CD4-positive, alpha-beta T cell (primary cell): ENCODE results near the gene MALAT1. TPM values are rescaled to one million over a fixed set of nuclear protein-coding genes. Genes with fewer than 3 reads are reported as not detected.

ENCODE experiments used
- ATAC-seq: fragments of 200-7000 bp; cut with Tn5 transposase; one replicate; pipeline ENCODE4 v1.10.0; 2022; ENCODE audit warnings: mild to moderate bottlenecking; ENCODE audit not compliant: poor library complexity
- CTCF ChIA-PET: fragments of 350-600 bp; sonication (Branson Sonifier 250); formaldehyde crosslinking; loops from one replicate; lab custom pipeline; 2021; ENCODE audit warnings: antibody characterized with exemption, inconsistent platforms; lab: Charles Lee
- POLR2A ChIA-PET: fragments of 350-600 bp; sonication (Branson Sonifier 250); formaldehyde crosslinking; loops from one replicate; lab custom pipeline; 2021; ENCODE audit warnings: antibody characterized with exemption, inconsistent platforms; lab: Charles Lee
- DNase-seq, 14 experiments: peaks; one replicate each; pipeline ENCODE4 v3.0.0-alpha.2; 2013 to 2020; ENCODE audit warnings: mixed read lengths in 2 of 14
- H3K27ac ChIP-seq, 2 donors: one replicate each; pipeline versions ENCODE4 v1.5.1 to v1.7.0; 2013; ENCODE audit warnings: low read length in 2 of 2, low read depth in 1 of 2, mild to moderate bottlenecking in 1 of 2
- H3K27me3 ChIP-seq, 2 experiments: 1 replicate in 1 of 2; 2 replicates in 1 of 2; pipeline versions ENCODE4 v1.6.1 to v1.7.0; 2013; ENCODE audit warnings: low read length in 2 of 2, control low read depth in 1 of 2, mild to moderate bottlenecking in 1 of 2, moderate library complexity in 1 of 2; ENCODE audit not compliant: insufficient read depth in 2 of 2, control insufficient read depth in 1 of 2
- H3K36me3 ChIP-seq: one replicate; pipeline ENCODE4 v1.6.1; 2013; ENCODE audit warnings: low read length, control low read depth; ENCODE audit not compliant: insufficient read depth
- H3K4me1 ChIP-seq: one replicate; pipeline ENCODE4 v1.6.1; 2013; ENCODE audit warnings: low read length, control low read depth; ENCODE audit not compliant: insufficient read depth
- H3K4me3 ChIP-seq: one replicate; pipeline ENCODE4 v1.5.1; 2013; ENCODE audit warnings: mild to moderate bottlenecking, low read length, moderate library complexity
- H3K9me3 ChIP-seq, 2 experiments: 1 replicate in 1 of 2; 2 replicates in 1 of 2; pipeline versions ENCODE4 v1.6.1 to v1.7.0; 2013; ENCODE audit warnings: low read length in 2 of 2, mild to moderate bottlenecking in 2 of 2, control low read depth in 1 of 2, moderate library complexity in 1 of 2; ENCODE audit not compliant: control insufficient read depth in 1 of 2, insufficient read depth in 1 of 2
- H3K27ac Mint-ChIP-seq: one replicate; pipeline ENCODE4 v1.8.0; 2020; ENCODE audit warnings: mixed read lengths
- H3K27me3 Mint-ChIP-seq: one replicate; pipeline ENCODE4 v1.8.0; 2021; ENCODE audit warnings: mixed read lengths
- H3K36me3 Mint-ChIP-seq: one replicate; pipeline ENCODE4 v1.8.0; 2021; ENCODE audit warnings: low read depth, mixed read lengths
- H3K4me1 Mint-ChIP-seq: one replicate; pipeline ENCODE4 v1.8.0; 2021; ENCODE audit warnings: low read depth, mixed read lengths
- H3K4me3 Mint-ChIP-seq: one replicate; pipeline ENCODE4 v1.8.0; 2020; ENCODE audit warnings: mild to moderate bottlenecking, mixed read lengths
- H3K9me3 Mint-ChIP-seq: one replicate; pipeline ENCODE4 v1.8.0; 2020; ENCODE audit warnings: mixed read lengths
- CTCF ChIP-seq: fragments of 200-600 bp; IDR thresholded peaks from one replicate; pipeline ENCODE4 v1.8.0; 2022; ENCODE audit warnings: antibody characterized with exemption, mild to moderate bottlenecking
- intact Hi-C, 2 experiments: fragments of 100-400 bp; cut with DNase I in 1 of 2; cut with micrococcal nuclease in 1 of 2; formaldehyde crosslinking; loops; one replicate each; pipeline versions ENCODE4 v1.15.1 to v1.9.0; 2023 to 2025; cut with DNase I, micrococcal nuclease
- total RNA-seq, 174 experiments: library from RNA in 2 of 174; stranded (reverse) in 2 of 174; gene quantifications; one replicate each; pipeline ENCODE4 v1.2.3 and lab custom pipeline; 2021 to 2026

MALAT1 gene
- total RNA-seq, 2 experiments from 2014 or later: 31,509 to 32,316 TPM

- Mint-ChIP-seq H3K27ac (peak overlapping the region; percentile 63), H3K27me3 (no peaks in the 10 kb centered on the region), H3K36me3 (peaks cover 60% of the 10 kb centered on the region), H3K4me3 (peak overlapping the region; percentile 20), H3K9me3 (no peaks in the 10 kb centered on the region), H3K4me1 (peaks cover 32% of the 10 kb centered on the region)
- ChIA-PET POLR2A (interaction anchor here (1.2 to 4.4 kb wide), 2 partner anchors 11 to 30 kb away, joined by 3 to 19 read pairs; partner anchors contain the start of gene MALAT1), CTCF (interaction anchor here (2.3 kb wide), 1 partner anchor 11 kb away, joined by 12 read pairs; no protein-coding TSS in a partner anchor)
- peaks cover 55% of the 10 kb centered on the region for H3K36me3 ChIP-seq
- H3K27me3 ChIP-seq: no peaks in the 10 kb centered on the region
- H3K4me1 ChIP-seq: peaks cover 42% of the 10 kb centered on the region
- H3K9me3 ChIP-seq: no peaks in the 10 kb centered on the region
- DNase-seq (no peak), ATAC-seq (no peak)
- no peak overlapping the region for H3K4me3 ChIP-seq
- H3K27ac ChIP-seq: no peak overlapping the region
- TF ChIP-seq CTCF: no peak
- intact Hi-C loops: loop anchor here (10.0 kb wide), 2 partner anchors 45 to 415 kb away; partner anchors contain the start of genes EHBP1L1 (in 1 of the 2), FAM89B (in 1 of the 2), TM7SF2 (in 1 of the 2) and ZNHIT2 (in 1 of the 2)
These were observed 30.8 kb downstream of the MALAT1 start for GRCh38 chr11:65529475-65530156.

- Histone ChIP-seq H3K27ac (no peak overlapping the region), H3K4me1 (peaks cover 42% of the 10 kb centered on the region), H3K9me3 (no peaks in the 10 kb centered on the region), H3K4me3 (no peak overlapping the region), H3K36me3 (peaks cover 56% of the 10 kb centered on the region), H3K27me3 (no peaks in the 10 kb centered on the region)
- ATAC-seq (peak; percentile 79), DNase-seq (peak in 4 of 14 experiments; percentile 38 to 67 (median 55))
- ChIA-PET POLR2A (interaction anchor here (1.1 to 4.4 kb wide), 4 partner anchors 10 to 33 kb away, joined by 3 to 19 read pairs (median 3); partner anchors contain the start of gene MALAT1), CTCF (interaction anchor here (1.1 to 2.3 kb wide), 3 partner anchors 10 to 60 kb away, joined by 3 to 12 read pairs (median 4); no protein-coding TSS in a partner anchor)
- Mint-ChIP-seq H3K27ac (peak overlapping the region; percentile 63), H3K36me3 (peaks cover 65% of the 10 kb centered on the region), H3K4me3 (peak overlapping the region; percentile 20), H3K4me1 (peaks cover 31% of the 10 kb centered on the region), H3K9me3 (no peaks in the 10 kb centered on the region), H3K27me3 (no peaks in the 10 kb centered on the region)
- intact Hi-C loops: no loop called here
- TF ChIP-seq CTCF: no peak
These were observed 31.3 kb downstream of the MALAT1 start for GRCh38 chr11:65530157-65530496.

GRCh38 chr11:65532388-65533064, 33.7 kb downstream of the MALAT1 start:
- H3K36me3 ChIP-seq: peaks cover 70% of the 10 kb centered on the region

More at GRCh38 chr11:65532388-65533064, 33.7 kb downstream of the MALAT1 start:
- Histone ChIP-seq H3K27ac (no peak overlapping the region), H3K4me1 (peaks cover 22% of the 10 kb centered on the region), H3K27me3 (no peaks in the 10 kb centered on the region), H3K4me3 (no peak overlapping the region), H3K9me3 (no peaks in the 10 kb centered on the region)
- intact Hi-C loops: no loop called here
- no peak for ATAC-seq
- DNase-seq: no peak
- POLR2A ChIA-PET: no interaction called here
- Mint-ChIP-seq H3K4me1 (peaks cover 14% of the 10 kb centered on the region), H3K27ac (no peak overlapping the region), H3K9me3 (no peaks in the 10 kb centered on the region), H3K4me3 (no peak overlapping the region), H3K27me3 (no peaks in the 10 kb centered on the region), H3K36me3 (peaks cover 68% of the 10 kb centered on the region)
- CTCF ChIA-PET: interaction anchor here (0.7 kb wide), 1 partner anchor 29 kb away, joined by 3 read pairs; no protein-coding TSS in a partner anchor
- no peak for TF ChIP-seq CTCF
